HG03108 (cell line): Measurements from ENCODE around the gene MGAT4D.
A peak's percentile ranks its signal among the peaks of the same experiment; 100 is the strongest.
"Not testable (repeated sequence)": the region's sequence is repeated elsewhere in the genome, so short reads cannot be mapped to it uniquely, and the experiment has no call there.

Experiments used
- ATAC-seq: cut with Tn5 transposase; IDR thresholded peaks from one replicate; pipeline ENCODE4 v1.9.1; 2021; ENCODE audit warnings: moderate library complexity; ENCODE audit not compliant: unreplicated experiment

MGAT4D gene

GRCh38 chr4:140444347-140444746, 53.7 kb downstream of the MGAT4D start:
- ATAC-seq: not testable (repeated sequence)

- ATAC-seq: no peak
Measured at GRCh38 chr4:140439644-140440142, 58.4 kb downstream of the MGAT4D start.

- ATAC-seq: no peak
Measured at GRCh38 chr4:140427919-140428471, 70.1 kb downstream of the MGAT4D start.

GRCh38 chr4:140427106-140427918, 70.8 kb downstream of the MGAT4D start, which contains the start of gene CLGN:
Gene CLGN (minus strand): TSS chr4:140427648. CDS start chr4:140413078, 14,570 bp downstream.
- ATAC-seq: peak; percentile 82

- no peak for ATAC-seq
Measured at GRCh38 chr4:140426610-140427105, 71.4 kb downstream of the MGAT4D start.

GRCh38 chr4:140423106-140423505, 75.0 kb downstream of the MGAT4D start:
- ATAC-seq: no peak

- ATAC-seq: not testable (repeated sequence)
Measured at GRCh38 chr4:140413130-140413969, 84.7 kb downstream of the MGAT4D start.

- no peak for ATAC-seq
Measured at GRCh38 chr4:140408974-140409373, 89.1 kb downstream of the MGAT4D start.

GRCh38 chr4:140406292-140406691, 91.8 kb downstream of the MGAT4D start:
- no peak for ATAC-seq

GRCh38 chr4:140400111-140400510, 98.0 kb downstream of the MGAT4D start:
- no peak for ATAC-seq

- ATAC-seq: no peak
Measured at GRCh38 chr4:140395668-140396067, 102.4 kb downstream of the MGAT4D start.
